A204.1 (cell line): ENCODE measurements around the gene SUPT3H.
"Not testable (repeated sequence)": the region's sequence is repeated elsewhere in the genome, so short reads cannot be mapped to it uniquely, and the experiment has no call there.

Experiments
- FAIRE-seq: peaks from 2 replicates; lab custom pipeline; 2012; peaks lifted over from hg19 to GRCh38; lab: Jason Lieb, UNC

Gene SUPT3H

GRCh38 chr6:45320349-45320748 is 57.4 kb downstream of the SUPT3H start:
- no peak for FAIRE-seq

- FAIRE-seq = no peak
Observed at GRCh38 chr6:45314146-45314545, 63.6 kb downstream of the SUPT3H start.

- FAIRE-seq = no peak
Observed at GRCh38 chr6:45310118-45310788, 67.5 kb downstream of the SUPT3H start.

- FAIRE-seq = no peak
Observed at GRCh38 chr6:45305546-45305945, 72.2 kb downstream of the SUPT3H start.

GRCh38 chr6:45302832-45303231 is 74.9 kb downstream of the SUPT3H start:
- FAIRE-seq = no peak

GRCh38 chr6:45301348-45302142 is 76.2 kb downstream of the SUPT3H start:
- no peak for FAIRE-seq

- no peak for FAIRE-seq
Observed at GRCh38 chr6:45300736-45301135, 77.0 kb downstream of the SUPT3H start.

- no peak for FAIRE-seq
Observed at GRCh38 chr6:45299096-45299581, 78.6 kb downstream of the SUPT3H start.

- FAIRE-seq = no peak
Observed at GRCh38 chr6:45297320-45297719, 80.4 kb downstream of the SUPT3H start.

- not testable (repeated sequence) for FAIRE-seq
Observed at GRCh38 chr6:45294065-45294701, 83.6 kb downstream of the SUPT3H start.

- FAIRE-seq = no peak
Observed at GRCh38 chr6:45293306-45293705, 84.4 kb downstream of the SUPT3H start.

- no peak for FAIRE-seq
Observed at GRCh38 chr6:45289751-45290514, 87.8 kb downstream of the SUPT3H start.

- FAIRE-seq = not testable (repeated sequence)
Observed at GRCh38 chr6:45286707-45287106, 91.0 kb downstream of the SUPT3H start.

- no peak for FAIRE-seq
Observed at GRCh38 chr6:45278367-45278766, 99.4 kb downstream of the SUPT3H start.

GRCh38 chr6:45277741-45278140 is 100.0 kb downstream of the SUPT3H start:
- FAIRE-seq = not testable (repeated sequence)

- FAIRE-seq = peak; percentile 63
Observed at GRCh38 chr6:45275358-45275757, 102.4 kb downstream of the SUPT3H start.

GRCh38 chr6:45272626-45273025 is 105.1 kb downstream of the SUPT3H start:
- FAIRE-seq = no peak

GRCh38 chr6:45265246-45265645 is 112.5 kb downstream of the SUPT3H start:
- no peak for FAIRE-seq

GRCh38 chr6:45260696-45261095 is 117.0 kb downstream of the SUPT3H start:
- FAIRE-seq = no peak

GRCh38 chr6:45256697-45257695 is 120.7 kb downstream of the SUPT3H start:
- FAIRE-seq = no peak

GRCh38 chr6:45255434-45255833 is 122.3 kb downstream of the SUPT3H start:
- FAIRE-seq = no peak
